GM12874 (cell line): ENCODE measurements around the gene OR2A12.

Experiments
- CTCF ChIP-seq: IDR thresholded peaks from 2 replicates; pipeline ENCODE4 v1.5.1; 2011; ENCODE audit warnings: low read depth, mild to moderate bottlenecking, control low read depth, low read length, moderate library complexity; ENCODE audit not compliant: insufficient read depth

Gene OR2A12

GRCh38 chr7:144057954-144058353 is 28.1 kb upstream of the OR2A12 start:
- no peak for TF ChIP-seq CTCF

- peak; percentile 52 for TF ChIP-seq CTCF
Observed at GRCh38 chr7:144063710-144064109, 22.4 kb upstream of the OR2A12 start.

DNA sequence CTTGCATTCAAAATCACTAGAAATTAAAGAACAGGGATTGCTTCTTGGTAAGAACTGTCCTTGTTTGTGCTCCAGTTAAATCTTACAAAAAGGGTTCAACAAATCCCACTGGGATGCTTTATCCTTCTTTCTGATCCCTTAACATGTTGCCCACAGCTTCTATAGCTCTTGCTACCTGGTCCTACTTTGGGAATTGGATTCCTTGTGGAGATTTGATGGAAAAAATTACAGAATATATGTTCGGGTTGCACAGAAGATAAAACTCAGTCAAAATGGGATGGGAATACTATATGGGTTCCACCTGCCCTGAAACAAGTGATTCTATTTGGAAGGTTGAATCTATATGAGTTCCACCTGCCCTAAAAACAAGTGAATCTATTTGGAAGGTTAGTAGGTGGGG is 16.6 kb upstream of the OR2A12 start, which contains the start of gene OR2A25:
Gene OR2A25, plus strand, starts transcription at position 301 of the 400 bp plus-strand sequence. CDS start 4,409 bp downstream, outside the sequence.
- no peak for TF ChIP-seq CTCF

GRCh38 chr7:144069953-144070352 is 16.1 kb upstream of the OR2A12 start:
- no peak for TF ChIP-seq CTCF

DNA sequence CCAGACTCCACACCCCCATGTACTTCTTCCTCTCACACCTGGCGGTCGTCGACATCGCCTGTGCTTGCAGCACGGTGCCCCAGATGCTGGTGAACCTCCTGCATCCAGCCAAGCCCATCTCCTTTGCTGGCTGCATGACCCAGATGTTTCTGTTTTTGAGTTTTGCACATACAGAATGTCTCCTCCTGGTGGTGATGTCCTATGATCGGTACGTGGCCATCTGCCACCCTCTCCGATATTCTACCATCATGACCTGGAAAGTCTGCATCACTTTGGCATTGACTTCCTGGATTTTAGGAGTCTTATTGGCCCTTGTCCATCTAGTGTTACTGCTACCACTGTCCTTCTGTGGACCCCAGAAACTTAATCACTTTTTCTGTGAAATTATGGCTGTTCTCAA is 11.7 kb upstream of the OR2A12 start:
- TF ChIP-seq CTCF = 0 out of 2 replicates have a peak, but pooled peaks have one; percentile 1

- no peak for TF ChIP-seq CTCF
Observed at GRCh38 chr7:144086730-144087129, 652 bp downstream of the OR2A12 start.

DNA sequence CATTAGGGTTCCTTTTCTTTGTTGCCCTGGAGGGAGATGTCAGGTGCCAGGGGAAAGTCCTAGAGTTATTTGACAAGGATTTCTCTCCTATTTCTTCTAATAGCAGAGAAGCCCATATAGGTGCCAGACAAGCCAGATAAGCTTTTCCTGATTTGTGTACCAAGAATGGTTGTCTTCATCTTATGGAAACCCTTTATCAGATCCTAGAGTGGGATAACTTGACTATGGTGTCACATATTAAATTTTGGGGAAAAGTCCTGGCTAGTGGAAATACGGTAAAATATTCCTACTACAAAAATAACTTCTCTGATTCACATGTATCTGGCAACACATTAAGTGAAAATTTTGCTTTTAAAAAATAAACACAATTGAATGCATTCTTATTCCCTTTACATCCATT is 1.2 kb downstream of the OR2A12 start:
- no peak for TF ChIP-seq CTCF

- TF ChIP-seq CTCF = no peak
Observed at GRCh38 chr7:144090667-144091066, 4.6 kb downstream of the OR2A12 start.
